ENCODE results near the gene VPS37D. TPM values are rescaled to one million over a fixed set of nuclear protein-coding genes. Genes with fewer than 3 reads are reported as not detected.

The VPS37D gene
- total RNA-seq, 4 donors from 2014 or later = 3.9 to 5.6 (median 4.7) TPM

- H3K36me3 ChIP-seq = peaks cover 11 to 14% of the 10 kb centered on the region in 2 donors
Observed at GRCh38 chr7:73702226-73702625, 34.6 kb downstream of the VPS37D start.

GRCh38 chr7:73702665-73703064, 35.0 kb downstream of the VPS37D start:
- Histone ChIP-seq H3K27ac (no peak overlapping the region), H3K27me3 (no peaks in the 10 kb centered on the region), H3K4me3 (replicated peaks in 1 of 3) (no peak overlapping the region), H3K4me1 (no peaks in the 10 kb centered on the region), H3K36me3 (peaks cover 9 to 11% of the 10 kb centered on the region in 2 donors), H3K9me3 (no peaks in the 10 kb centered on the region)
- intact Hi-C loops (cut with DNase I) = no loop called here
- DNase-seq = no peak
- TF ChIP-seq POLR2A (IDR thresholded peaks at IDR 0.05) (no peak), CTCF (IDR thresholded peaks at IDR 0.05) (no peak)
- 95% methylated on average over 12 to 18 of the region's 18 CpGs for WGBS, 2 donors

More at GRCh38 chr7:73702226-73702625, 34.6 kb downstream of the VPS37D start:
- Histone ChIP-seq H3K27ac (no peak overlapping the region), H3K4me3 (replicated peaks in 1 of 3) (no peak overlapping the region), H3K4me1 (no peaks in the 10 kb centered on the region), H3K27me3 (no peaks in the 10 kb centered on the region), H3K9me3 (no peaks in the 10 kb centered on the region)
- no peak for DNase-seq
- TF ChIP-seq POLR2A (IDR thresholded peaks at IDR 0.05) (no peak), CTCF (IDR thresholded peaks at IDR 0.05) (no peak)
- intact Hi-C loops (cut with DNase I) = no loop called here
- WGBS, 2 donors = 89 to 93% methylated on average over 8 of the region's 8 CpGs

- DNase-seq = no peak
- Histone ChIP-seq H3K36me3 (peaks cover 4 to 11% of the 10 kb centered on the region in 2 donors), H3K4me3 (replicated peaks in 1 of 3) (no peak overlapping the region), H3K27ac (no peak overlapping the region), H3K27me3 (no peaks in the 10 kb centered on the region), H3K4me1 (no peaks in the 10 kb centered on the region), H3K9me3 (no peaks in the 10 kb centered on the region)
- intact Hi-C loops (cut with DNase I) = no loop called here
- no peak for TF ChIP-seq POLR2A (IDR thresholded peaks at IDR 0.05)
- 84% methylated on average over 13 of the region's 13 CpGs for WGBS, 2 donors
Observed at GRCh38 chr7:73703225-73703624, 35.6 kb downstream of the VPS37D start.

GRCh38 chr7:73703757-73704639, 36.4 kb downstream of the VPS37D start:
- Histone ChIP-seq H3K36me3 (peaks cover 3% of the 10 kb centered on the region in 2 donors), H3K4me3 (replicated peaks in 1 of 3) (no peak overlapping the region), H3K27ac (no peak overlapping the region), H3K27me3 (no peaks in the 10 kb centered on the region), H3K9me3 (no peaks in the 10 kb centered on the region), H3K4me1 (no peaks in the 10 kb centered on the region)
- WGBS, 2 donors = 52 to 66% methylated on average over 10 to 20 of the region's 45 CpGs
- intact Hi-C loops (cut with DNase I) = no loop called here
- no peak for DNase-seq
- TF ChIP-seq POLR2A (IDR thresholded peaks at IDR 0.05) (no peak), CTCF (IDR thresholded peaks at IDR 0.05) (no peak)

GRCh38 chr7:73704640-73705550, 37.3 kb downstream of the VPS37D start:
- WGBS, 2 donors = 90 to 91% methylated on average over 18 to 20 of the region's 23 CpGs
- H3K36me3 ChIP-seq = no peaks in the 10 kb centered on the region
- TF ChIP-seq POLR2A (IDR thresholded peaks at IDR 0.05) (no peak), CTCF (IDR thresholded peaks at IDR 0.05) (no peak)
- H3K27me3 ChIP-seq = no peaks in the 10 kb centered on the region
- no peaks in the 10 kb centered on the region for H3K4me1 ChIP-seq
- no peak overlapping the region for H3K27ac ChIP-seq
- no peak overlapping the region for H3K4me3 ChIP-seq (replicated peaks in 1 of 3)
- DNase-seq = no peak
- no peaks in the 10 kb centered on the region for H3K9me3 ChIP-seq
- intact Hi-C loops (cut with DNase I) = no loop called here
